HCEC 1CT (cell line): Measurements from ENCODE around the gene NHS.

Experiments used
- DNase-seq: peaks from one replicate; pipeline ENCODE4 v3.0.0-alpha.2; 2017

NHS gene

GRCh38 chrX:17595456-17596035, 220.5 kb downstream of the NHS start:
- peak; percentile 72 for DNase-seq

GRCh38 chrX:17596061-17596460, 221.1 kb downstream of the NHS start:
- no peak for DNase-seq

GRCh38 chrX:17596546-17597205, 221.7 kb downstream of the NHS start:
- no peak for DNase-seq

- DNase-seq = no peak
These were observed 222.3 kb downstream of the NHS start for GRCh38 chrX:17597327-17597726.

GRCh38 chrX:17597836-17598439, 222.9 kb downstream of the NHS start:
- no peak for DNase-seq

- no peak for DNase-seq
These were observed 226.6 kb downstream of the NHS start for GRCh38 chrX:17601441-17602200.

GRCh38 chrX:17602245-17602644, 227.2 kb downstream of the NHS start:
- no peak for DNase-seq

GRCh38 chrX:17603196-17603595, 228.2 kb downstream of the NHS start:
- DNase-seq = no peak

- no peak for DNase-seq
These were observed 230.7 kb downstream of the NHS start for GRCh38 chrX:17605676-17606075.

GRCh38 chrX:17606231-17606630, 231.2 kb downstream of the NHS start:
- no peak for DNase-seq

- no peak for DNase-seq
These were observed 233.9 kb downstream of the NHS start for GRCh38 chrX:17608888-17609287.

- DNase-seq = no peak
These were observed 235.8 kb downstream of the NHS start for GRCh38 chrX:17610788-17611187.

- no peak for DNase-seq
These were observed 239.1 kb downstream of the NHS start for GRCh38 chrX:17613979-17614588.

GRCh38 chrX:17616936-17617335, 241.9 kb downstream of the NHS start:
- no peak for DNase-seq

- DNase-seq = no peak
These were observed 242.8 kb downstream of the NHS start for GRCh38 chrX:17617806-17618205.

- no peak for DNase-seq
These were observed 246.7 kb downstream of the NHS start for GRCh38 chrX:17621566-17622270.

- DNase-seq = no peak
These were observed 247.3 kb downstream of the NHS start for GRCh38 chrX:17622331-17622730.

GRCh38 chrX:17623750-17624149, 248.8 kb downstream of the NHS start:
- no peak for DNase-seq

- DNase-seq = no peak
These were observed 252.0 kb downstream of the NHS start for GRCh38 chrX:17627026-17627425.

GRCh38 chrX:17628976-17629375, 254.0 kb downstream of the NHS start:
- no peak for DNase-seq

- no peak for DNase-seq
These were observed 254.5 kb downstream of the NHS start for GRCh38 chrX:17629519-17629918.

- no peak for DNase-seq
These were observed 256.6 kb downstream of the NHS start for GRCh38 chrX:17631647-17632046.

- peak; percentile 15 for DNase-seq
These were observed 257.9 kb downstream of the NHS start for GRCh38 chrX:17632942-17633341.
